ENCODE results near the gene TANGO2. TPM values are rescaled to one million over a fixed set of nuclear protein-coding genes. Genes with fewer than 3 reads are reported as not detected.

Gene TANGO2
- total and polyA plus RNA-seq, 7 donors = 20.6 to 73.3 (median 34.9) TPM

- intact Hi-C loops (cut with DNase I) = no loop called here
- TF ChIP-seq CTCF (IDR thresholded peaks at IDR 0.05) = no peak
- H3K27ac ChIP-seq = no peak overlapping the region
- no peaks in the 10 kb centered on the region for H3K9me3 ChIP-seq
- H3K4me1 ChIP-seq = peaks cover 37% of the 10 kb centered on the region
- DNase-seq = peak in 1 of 2 donors; percentile 46
- H3K36me3 ChIP-seq (ENCODE audit: insufficient read depth in 1 of 2, low read depth in 1 of 2) = no peaks in the 10 kb centered on the region
- WGBS, 3 donors = 69 to 71% (median 71%) methylated on average over 9 of the region's 9 CpGs
- H3K27me3 ChIP-seq (ENCODE audit: insufficient read depth in 3 of 3, low read length in 2 of 3) = no peaks in the 10 kb centered on the region
- ATAC-seq = no peak
- peak overlapping the region; percentile 89 for H3K4me3 ChIP-seq
Measured at GRCh38 chr22:20017622-20017958, 3.3 kb upstream of the TANGO2 start.

GRCh38 chr22:20018001-20018400, 2.9 kb upstream of the TANGO2 start:
- DNase-seq = peak in 1 of 2 donors; percentile 38
- intact Hi-C loops (cut with DNase I) = no loop called here
- Histone ChIP-seq H3K4me3 (no peak overlapping the region), H3K27ac (no peak overlapping the region), H3K9me3 (no peaks in the 10 kb centered on the region), H3K27me3 (ENCODE audit: insufficient read depth in 3 of 3, low read length in 2 of 3) (no peaks in the 10 kb centered on the region), H3K36me3 (ENCODE audit: insufficient read depth in 1 of 2, low read depth in 1 of 2) (no peaks in the 10 kb centered on the region), H3K4me1 (peaks cover 41% of the 10 kb centered on the region)
- WGBS, 3 donors = 75 to 85% (median 84%) methylated on average over 5 of the region's 5 CpGs
- ATAC-seq = no peak
- no peak for TF ChIP-seq CTCF (IDR thresholded peaks at IDR 0.05)

- Histone ChIP-seq H3K27ac (peak overlapping the region; percentile 95), H3K36me3 (ENCODE audit: insufficient read depth in 1 of 2, low read depth in 1 of 2) (peaks cover 0 to 6% of the 10 kb centered on the region in 2 donors), H3K9me3 (no peaks in the 10 kb centered on the region), H3K4me1 (peaks cover 33% of the 10 kb centered on the region), H3K27me3 (ENCODE audit: insufficient read depth in 3 of 3, low read length in 2 of 3) (no peaks in the 10 kb centered on the region), H3K4me3 (peak overlapping the region; percentile 96)
- peak in 1 of 2 donors; percentile 44 for DNase-seq
- 76 to 80% (median 77%) methylated on average over 8 of the region's 8 CpGs for WGBS, 3 donors
- no peak for TF ChIP-seq CTCF (IDR thresholded peaks at IDR 0.05)
- intact Hi-C loops (cut with DNase I) = loop anchor here in 1 of 2 donors (5.0 kb wide), 2 partner anchors 62 to 97 kb away; partner anchors contain the start of genes DGCR8, RANBP1 and TRMT2A
- ATAC-seq = no peak
Measured at GRCh38 chr22:20019661-20020532, 1.0 kb upstream of the TANGO2 start.

- Histone ChIP-seq H3K36me3 (ENCODE audit: insufficient read depth in 1 of 2, low read depth in 1 of 2) (peaks cover 0 to 6% of the 10 kb centered on the region in 2 donors), H3K9me3 (no peaks in the 10 kb centered on the region), H3K4me1 (peaks cover 27% of the 10 kb centered on the region), H3K4me3 (peak overlapping the region; percentile 96), H3K27ac (peak overlapping the region; percentile 95), H3K27me3 (ENCODE audit: insufficient read depth in 3 of 3, low read length in 2 of 3) (no peaks in the 10 kb centered on the region)
- DNase-seq = peak; percentile 72 to 91
- no peak for TF ChIP-seq CTCF (IDR thresholded peaks at IDR 0.05)
- 1 to 3% (median 2%) methylated on average over 32 to 36 of the region's 36 CpGs for WGBS, 3 donors
- ATAC-seq = peak; percentile 63 to 81 (median 78)
- intact Hi-C loops (cut with DNase I) = loop anchor here in 1 of 2 donors (5.0 kb wide), 2 partner anchors 61 to 96 kb away; partner anchors contain the start of genes DGCR8, RANBP1 and TRMT2A
Measured at GRCh38 chr22:20021196-20022181, 579 bp downstream of the TANGO2 start.
